K562 (cell line): ENCODE results near the gene C10orf105. TPM values are rescaled to one million over a fixed set of nuclear protein-coding genes. Genes with fewer than 3 reads are reported as not detected.

Experiments
- ATAC-seq: fragments of 200-7000 bp; cut with Tn5 transposase; 3 replicates; pipeline ENCODE4 v1.9.1; 2020; ENCODE audit warnings: moderate library complexity
- BruUV-seq: library from RNA; stranded (reverse); fragments of 400-500 nt; replicated peaks from 2 replicates; lab custom pipeline; 2021; lab: Mats Ljungman, UMichigan
- CTCF ChIA-PET: fragments of 300-600 bp; formaldehyde crosslinking; extraction: SDS; loops from one replicate; lab custom pipeline; 2021; ENCODE audit warnings: low intra/inter-chr PET ratio; lab: Yijun Ruan, JAX
- POLR2A ChIA-PET: fragments of 300-600, 350-650 bp; sonication (Branson Sonifier 250); formaldehyde crosslinking; extraction: SDS; loops from one replicate; lab custom pipeline; 2021; ENCODE audit warnings: antibody characterized with exemption, inconsistent platforms; lab: Yijun Ruan, JAX
- DNase-seq, 4 experiments: peaks; one replicate each; pipeline versions ENCODE4 v3.0.0 to v3.0.0-alpha.2; 2011 to 2018; ENCODE audit warnings: low spot score in 3 of 4, mixed read lengths in 3 of 4; ENCODE audit errors: extremely low read depth in 1 of 4
- FAIRE-seq: peaks from 2 replicates; lab custom pipeline; 2011; peaks lifted over from hg19 to GRCh38; lab: Jason Lieb, UNC
- H2AFZ ChIP-seq: 2 replicates; pipeline ENCODE4 v1.6.0; 2011; ENCODE audit warnings: low read depth, low read length, control low read depth, inconsistent platforms
- H3K27ac ChIP-seq: fragments of 200-600 bp; 3 replicates; pipeline ENCODE4 v1.8.0; 2011; ENCODE audit warnings: low read depth, mild to moderate bottlenecking, control low read depth, inconsistent platforms, low read length, moderate library complexity, mixed read lengths; ENCODE audit errors: extremely low read depth
- H3K27me3 ChIP-seq, 2 experiments: fragments of 300-600 bp in 1 of 2; 2 replicates in 1 of 2; 3 replicates in 1 of 2; pipeline versions ENCODE4 v1.6.0 to v1.8.0; 2011; ENCODE audit warnings: inconsistent platforms in 2 of 2, low read length in 2 of 2, mild to moderate bottlenecking in 1 of 2, mixed read lengths in 1 of 2, moderate library complexity in 1 of 2; ENCODE audit not compliant: control insufficient read depth in 2 of 2, insufficient read depth in 2 of 2
- H3K36me3 ChIP-seq: fragments of 300-600 bp; 3 replicates; pipeline ENCODE4 v1.8.0; 2011; ENCODE audit warnings: mild to moderate bottlenecking, low read length, inconsistent platforms; ENCODE audit not compliant: control insufficient read depth, insufficient read depth
- H3K4me1 ChIP-seq, 2 experiments: fragments of 200-600 bp in 1 of 2; replicated peaks in 1 of 2; 2 replicates in 1 of 2; 3 replicates in 1 of 2; pipeline versions ENCODE4 v1.5.1 to v1.8.0; 2011; ENCODE audit warnings: inconsistent platforms in 2 of 2, low read length in 2 of 2, mild to moderate bottlenecking in 1 of 2, mixed read lengths in 1 of 2, moderate library complexity in 1 of 2; ENCODE audit not compliant: control insufficient read depth in 2 of 2, insufficient read depth in 2 of 2
- H3K4me2 ChIP-seq: 2 replicates; pipeline ENCODE4 v1.6.1; 2011; ENCODE audit warnings: low read length, control low read depth, inconsistent platforms, mixed read lengths; ENCODE audit not compliant: insufficient read depth
- H3K4me3 ChIP-seq: fragments of 200-600 bp; sonication (generic), shearing (Covaris generic); 2 replicates; pipeline ENCODE4 v1.5.1; 2016; ENCODE audit warnings: control low read depth, inconsistent platforms
- H3K79me2 ChIP-seq: fragments of 200-600 bp; 3 replicates; pipeline ENCODE4 v1.8.0; 2011; ENCODE audit warnings: low read length, inconsistent platforms; ENCODE audit not compliant: control insufficient read depth, insufficient read depth
- H3K9ac ChIP-seq, 2 experiments: 2 replicates each; pipeline versions ENCODE4 v1.6.0 to v1.6.1; 2011; ENCODE audit warnings: low read depth in 2 of 2, low read length in 2 of 2, control low read depth in 1 of 2, inconsistent platforms in 1 of 2, mild to moderate bottlenecking in 1 of 2, mixed read lengths in 1 of 2; ENCODE audit not compliant: insufficient read depth in 1 of 2
- H3K9me1 ChIP-seq: one replicate; pipeline ENCODE4 v1.6.0; 2011; ENCODE audit warnings: inconsistent platforms, mild to moderate bottlenecking, low read length, moderate library complexity; ENCODE audit not compliant: control insufficient read depth, insufficient read depth
- H3K9me3 ChIP-seq: replicated peaks from 2 replicates; pipeline ENCODE4 v1.5.1; 2011; ENCODE audit warnings: low read depth, low read length, inconsistent platforms; ENCODE audit not compliant: control insufficient read depth, insufficient read depth
- H4K20me1 ChIP-seq: replicated peaks from 2 replicates; pipeline ENCODE4 v1.6.1; 2011; ENCODE audit warnings: low read length, inconsistent platforms, mixed read lengths; ENCODE audit not compliant: control insufficient read depth, insufficient read depth
- CEBPG ChIP-seq, 3 experiments: fragments of 200-800 bp in 1 of 3; sonication (Bioruptor generic) in 1 of 3; sonication (generic) in 1 of 3; formaldehyde crosslinking in 1 of 3; IDR thresholded peaks in 2 of 3; conservative IDR thresholded peaks in 1 of 3; 2 replicates each; pipeline versions ENCODE4 v1.6.1 to v1.8.0; 2016 to 2022; ENCODE audit warnings: missing compliant biosample characterization in 2 of 3, missing genetic modification characterization in 2 of 3, mild to moderate bottlenecking in 1 of 3, missing genetic modification reagents in 1 of 3
- CHD2 ChIP-seq: IDR thresholded peaks from 2 replicates; pipeline ENCODE4 v1.6.1; 2011; ENCODE audit warnings: low read depth, low read length
- ELK1 ChIP-seq: sonication (generic); formaldehyde crosslinking; IDR thresholded peaks from 2 replicates; pipeline ENCODE4 v1.8.1; 2022; ENCODE audit warnings: missing genetic modification reagents
- HNRNPH1 ChIP-seq: fragments of 200-400 bp; formaldehyde crosslinking; optimal IDR thresholded peaks from 2 replicates; pipeline ENCODE3; 2017; ENCODE audit warnings: low read depth, mild to moderate bottlenecking, low read length, moderate library complexity
- KLF1 ChIP-seq: fragments of 450-650 bp; IDR thresholded peaks from 2 replicates; pipeline ENCODE4 v1.6.1; 2016; ENCODE audit warnings: missing genetic modification characterization, missing compliant biosample characterization
- ZNF436 ChIP-seq: fragments of 250-450, 450-650 bp; sonication (Bioruptor Pico); formaldehyde crosslinking; IDR thresholded peaks from 2 replicates; pipeline ENCODE4 v1.7.0; 2020; ENCODE audit warnings: mild to moderate bottlenecking
- WGBS: fragments of 100-300 bp; shearing (Covaris generic); methylation state at CpG from one replicate; pipeline ENCODE4 v1.1.6; 2016; ENCODE audit warnings: low coverage, mixed read lengths; ENCODE audit not compliant: insufficient coverage; ENCODE audit errors: missing lambda C conversion rate; 5-methylcytosine and 5-hydroxymethylcytosine counted together
- in situ Hi-C: fragments of 300-500 bp; cut with MboI; formaldehyde crosslinking; loops from 4 replicates; pipeline ENCODE4 v1.15.0; 2018; ENCODE audit warnings: inconsistent platforms, mixed read lengths
- intact Hi-C: fragments of 100-400 bp; cut with micrococcal nuclease; formaldehyde crosslinking; loops from 2 replicates; pipeline ENCODE4 v1.14.2; 2022
- polyA plus RNA-seq, 8 experiments: library from polyadenylated mRNA; depleted of rRNA in 4 of 8; stranded (reverse) in 5 of 8; unstranded in 3 of 8; fragments of >200 nt; fragmentation: Nextera tagmentation in 2 of 8; fragmentation: Illumina TruSeq in 1 of 8; extraction: Ambion mirVana in 2 of 8; extraction: Trizol in 1 of 8; gene quantifications; 2 replicates each; pipeline versions ENCODE4 v1.2.1 to v1.2.3, GENCODE V29; 2011 to 2014; ENCODE audit warnings: inconsistent platforms in 1 of 8, missing spikeins in 1 of 8
- total RNA-seq, 7 experiments: library from RNA; depleted of rRNA in 6 of 7; stranded (reverse); fragments of >200 nt in 6 of 7; fragmentation: Illumina TruSeq in 2 of 7; extraction: Trizol in 2 of 7; gene quantifications; 2 replicates each; pipeline versions ENCODE4 v1.2.1 to v1.2.3, GENCODE V29; 2011 to 2021; ENCODE audit warnings: low replicate concordance in 1 of 7

Gene C10orf105
- total and polyA plus RNA-seq, 9 of the 15 experiments (the other 6 are each of a cell fraction or from before 2014, with no cell fraction given), result 0.03 to 0.25 (median 0.04) TPM; not detected in 3

GRCh38 chr10:71741029-71741428 lies 21.5 kb upstream of the C10orf105 start (continued):
- TF ChIP-seq ELK1 (CRISPR knock-in tag) (no peak), HNRNPH1 (no peak), KLF1 (tag) (no peak), ZNF436 (no peak)

- peak in 1 of 4 experiments; percentile 41 for DNase-seq
- in situ Hi-C loops, result no loop called here
- Histone ChIP-seq H3K36me3 (no peaks in the 10 kb centered on the region), H3K4me3 (no peak overlapping the region), H3K79me2 (no peaks in the 10 kb centered on the region), H3K27ac (no peak overlapping the region), H3K27me3 (no peaks in the 10 kb centered on the region), H3K9me3 (no peaks in the 10 kb centered on the region), H3K4me2 (no peak overlapping the region), H4K20me1 (no peaks in the 10 kb centered on the region), H3K4me1 (peaks cover 21 to 30% of the 10 kb centered on the region in 2 experiments), H3K9ac (no peak overlapping the region), H3K9me1 (no peaks in the 10 kb centered on the region), H2AFZ (no peak overlapping the region)
- TF ChIP-seq CEBPG (CRISPR knock-in tag; IDR thresholded peaks at IDR 0.05) (no peak), CEBPG (tag; conservative IDR thresholded peaks at IDR 0.05 in 1 of 2, IDR thresholded peaks at IDR 0.05 in 1 of 2) (0 out of 4 replicates have a peak, but pooled peaks of 1 of the 2 experiments have one; percentile 4), CHD2 (no peak)
- ChIA-PET POLR2A (interaction anchor here (0.6 to 2.5 kb wide), 5 partner anchors 8 to 361 kb away, joined by 3 to 8 read pairs (median 3); no protein-coding TSS in a partner anchor), CTCF (no interaction called here)
- peak; percentile 40 for ATAC-seq
- 14% methylated on average over 9 of the region's 9 CpGs for WGBS
- FAIRE-seq, result peak; percentile 35
- BruUV-seq, result no TSS peak
- intact Hi-C loops, result no loop called here
These were observed 20.6 kb upstream of the C10orf105 start for GRCh38 chr10:71740069-71740653.
